ENCODE data around the gene YWHAG.
"Not testable (repeated sequence)": the region's sequence is repeated elsewhere in the genome, so short reads cannot be mapped to it uniquely, and the experiment has no call there.

Gene YWHAG

DNA sequence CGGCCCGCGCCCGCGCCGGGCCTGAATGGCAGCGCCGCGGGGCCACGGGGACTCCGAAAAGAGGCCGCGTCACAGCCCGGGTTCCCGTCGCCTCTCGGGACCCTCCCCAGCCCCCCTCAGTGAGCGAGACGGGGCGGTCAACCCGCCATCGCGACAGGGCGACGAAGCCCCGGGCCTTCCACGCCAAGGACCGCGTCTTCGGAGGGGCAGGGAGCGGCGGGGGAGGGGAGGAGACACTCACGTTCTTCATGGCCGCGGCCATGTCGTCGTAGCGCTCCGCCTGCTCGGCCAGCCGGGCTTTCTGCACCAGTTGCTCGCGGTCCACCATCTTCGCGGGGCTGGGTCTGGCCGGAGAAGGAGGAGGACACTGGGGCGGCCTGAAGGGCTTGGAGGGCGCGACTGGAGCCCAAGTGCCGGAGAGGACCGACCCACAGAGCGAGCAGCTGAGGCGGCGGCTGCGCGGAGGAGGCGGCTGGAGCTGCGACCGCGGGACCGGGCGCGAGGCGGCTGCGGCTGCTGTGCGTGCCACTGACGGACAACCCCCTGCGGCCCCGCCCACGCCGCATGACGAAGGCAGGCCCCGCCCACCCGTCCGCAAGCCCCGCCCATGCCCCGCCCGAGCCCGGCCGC is at the start of gene YWHAG:
Gene YWHAG (minus strand): TSS at position 511 of the 630 bp plus-strand sequence. CDS start 183 bp downstream, at position 328.
- DNase-seq: peak; percentile 72

DNA sequence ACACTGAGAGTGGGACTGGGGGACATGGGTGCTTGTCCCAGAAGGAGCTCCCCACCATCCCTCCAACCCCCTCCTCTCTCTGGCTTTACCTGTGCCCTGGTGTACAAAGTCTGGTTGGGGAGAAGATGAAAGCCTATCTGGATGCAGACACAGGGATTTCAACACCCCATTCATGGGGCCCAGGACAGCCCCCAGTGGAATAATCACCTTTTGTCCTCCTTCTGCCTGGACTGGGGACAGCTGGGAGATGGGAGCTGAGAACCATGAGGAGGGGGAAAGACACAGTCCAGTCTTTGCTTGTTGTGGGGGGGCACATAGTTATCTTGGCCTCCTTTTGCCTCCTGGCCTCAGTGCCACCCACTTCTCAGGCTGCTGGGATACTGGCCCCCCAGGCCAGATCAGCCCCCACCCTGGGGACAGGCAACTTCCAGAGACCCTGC is 49.4 kb upstream of the YWHAG start:
- no peak for DNase-seq

DNA sequence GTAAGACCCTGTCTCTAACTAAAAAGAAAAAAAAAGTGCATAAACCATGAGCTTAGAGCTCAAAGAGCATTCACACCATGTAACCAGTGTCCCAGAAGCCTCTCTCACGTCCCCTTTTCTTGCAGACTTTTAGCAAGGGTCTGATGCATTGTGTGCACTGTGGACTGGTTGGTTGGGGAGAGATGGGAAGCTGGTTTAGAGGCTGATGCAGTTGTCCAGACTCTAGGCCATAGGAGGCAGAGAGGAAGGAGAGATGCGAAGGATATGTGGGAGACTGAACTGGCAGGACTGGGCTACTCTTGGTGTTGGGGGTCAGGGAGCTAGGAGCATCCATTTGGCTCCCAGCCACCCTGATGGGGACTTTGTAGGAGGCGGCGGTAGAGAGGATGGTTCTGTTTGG is 48.9 kb upstream of the YWHAG start:
- DNase-seq: no peak

- no peak for DNase-seq
These were observed 46.9 kb upstream of the YWHAG start for GRCh38 chr7:76405738-76406137.

DNA sequence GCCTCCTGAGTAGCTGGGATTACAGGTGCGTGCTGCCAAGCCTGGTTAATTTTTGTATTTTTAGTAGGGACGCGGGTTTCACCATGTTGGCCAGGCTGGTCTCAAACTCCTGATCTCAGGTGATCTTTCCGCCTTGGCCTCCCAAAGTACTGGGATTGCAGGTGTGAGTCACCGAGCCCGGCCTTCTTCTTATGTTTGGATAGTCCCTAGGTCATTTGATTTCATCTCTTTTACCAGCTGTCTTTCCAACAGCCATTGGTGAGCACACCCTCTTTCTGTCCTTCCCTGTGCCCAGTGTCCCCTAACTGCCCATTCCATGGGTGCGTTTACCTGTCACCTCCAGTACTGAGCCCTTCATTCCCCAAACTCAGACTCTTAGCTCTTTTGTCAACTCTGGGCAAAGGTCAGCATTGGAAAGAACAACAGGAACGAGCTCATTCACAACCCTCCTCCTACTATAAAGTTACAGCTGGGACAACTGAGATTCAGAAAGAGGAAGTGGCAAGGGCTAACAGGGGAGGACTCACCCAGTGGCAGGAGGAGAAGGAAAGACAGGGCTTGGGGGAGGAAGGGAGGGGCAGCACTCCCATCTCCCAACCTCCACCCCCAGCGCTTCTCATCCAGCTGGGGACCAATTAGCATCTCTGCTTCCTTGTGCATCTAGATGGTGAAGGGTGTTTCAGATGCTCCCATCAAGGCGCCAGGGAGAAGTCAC is 45.1 kb upstream of the YWHAG start:
- DNase-seq: no peak

DNA sequence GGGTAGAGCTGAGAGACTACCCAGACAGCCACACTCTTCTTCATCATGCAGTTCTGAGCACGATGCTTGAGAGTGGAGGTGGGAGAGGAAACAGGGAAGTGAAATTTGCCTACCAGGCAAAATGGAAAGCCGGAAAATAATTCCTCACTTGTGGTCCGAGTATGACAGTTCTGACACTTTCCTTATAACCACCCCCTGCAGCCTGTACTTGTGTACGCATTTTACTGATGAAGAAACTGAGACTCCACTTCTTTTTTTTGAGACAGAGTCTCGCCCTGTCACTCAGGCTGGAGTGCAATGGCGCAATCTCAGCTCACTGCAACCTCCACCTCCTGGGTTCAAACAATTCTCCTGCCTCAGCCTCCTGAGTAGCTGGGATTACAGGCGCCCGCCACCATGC is 44.3 kb upstream of the YWHAG start:
- DNase-seq: not testable (repeated sequence)

- no peak for DNase-seq
These were observed 41.5 kb upstream of the YWHAG start for GRCh38 chr7:76400248-76400647.

DNA sequence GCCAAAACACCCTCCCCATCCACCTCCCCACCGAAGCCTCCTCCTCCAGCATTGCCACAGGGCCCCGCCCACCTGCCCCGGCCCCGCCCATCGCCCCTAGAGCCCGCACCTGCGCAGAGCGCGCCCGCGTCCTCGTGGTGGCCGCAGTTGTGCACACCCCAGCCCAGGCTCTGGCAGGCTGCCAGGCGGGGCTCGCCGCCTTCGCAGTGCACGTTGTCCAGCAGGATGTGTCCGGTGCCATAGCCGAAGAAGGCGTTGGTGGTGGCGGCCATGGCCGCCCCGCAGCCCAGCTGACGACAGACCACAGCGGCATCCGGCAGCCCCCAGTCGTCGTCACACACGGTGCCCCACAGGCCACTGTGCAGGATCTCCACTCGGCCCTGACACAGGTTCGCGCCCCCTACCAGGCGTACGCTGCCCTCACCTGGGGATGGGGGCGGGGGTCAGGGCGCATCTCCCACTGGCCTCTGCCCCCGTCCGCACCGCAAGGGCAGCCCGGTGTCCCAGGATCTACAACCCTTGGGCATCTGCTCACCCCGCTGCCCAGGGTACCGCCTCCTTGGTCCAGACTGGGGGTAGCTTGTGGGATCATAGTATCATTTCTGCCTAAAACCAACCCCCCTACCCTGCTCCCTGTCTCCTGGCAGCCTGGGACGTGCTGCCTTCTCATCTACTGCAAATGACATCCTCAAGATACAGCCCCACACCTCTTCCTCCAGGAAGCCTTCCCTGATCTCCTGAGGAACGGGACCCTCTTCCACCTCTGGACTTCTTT is 38.8 kb upstream of the YWHAG start:
- DNase-seq: peak; percentile 61

- DNase-seq: no peak
These were observed 38.1 kb upstream of the YWHAG start for GRCh38 chr7:76396864-76397263.

- DNase-seq: no peak
These were observed 37.4 kb upstream of the YWHAG start for GRCh38 chr7:76395965-76396726.

- not testable (repeated sequence) for DNase-seq
These were observed 36.8 kb upstream of the YWHAG start for GRCh38 chr7:76395605-76395964.

DNA sequence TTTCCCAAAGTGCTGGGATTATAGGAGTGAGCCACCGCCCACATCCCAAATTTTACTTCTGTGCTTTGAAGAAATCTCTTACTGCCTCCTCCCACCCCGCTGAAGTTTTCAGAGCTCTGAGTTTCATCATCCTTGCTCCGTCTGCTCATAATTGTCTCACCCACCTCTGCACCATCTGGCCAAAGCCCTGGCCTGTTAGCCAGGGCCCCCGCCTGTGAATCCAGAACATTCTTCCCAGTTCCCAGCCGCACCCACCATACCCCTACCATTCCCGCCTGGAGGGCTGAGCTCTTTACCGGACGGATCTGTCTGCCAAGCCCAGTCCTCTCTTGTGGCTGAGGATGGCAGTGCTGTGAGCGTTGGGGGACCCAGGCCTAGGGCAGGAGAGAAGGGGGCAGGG is 36.2 kb upstream of the YWHAG start:
- DNase-seq: no peak

DNA sequence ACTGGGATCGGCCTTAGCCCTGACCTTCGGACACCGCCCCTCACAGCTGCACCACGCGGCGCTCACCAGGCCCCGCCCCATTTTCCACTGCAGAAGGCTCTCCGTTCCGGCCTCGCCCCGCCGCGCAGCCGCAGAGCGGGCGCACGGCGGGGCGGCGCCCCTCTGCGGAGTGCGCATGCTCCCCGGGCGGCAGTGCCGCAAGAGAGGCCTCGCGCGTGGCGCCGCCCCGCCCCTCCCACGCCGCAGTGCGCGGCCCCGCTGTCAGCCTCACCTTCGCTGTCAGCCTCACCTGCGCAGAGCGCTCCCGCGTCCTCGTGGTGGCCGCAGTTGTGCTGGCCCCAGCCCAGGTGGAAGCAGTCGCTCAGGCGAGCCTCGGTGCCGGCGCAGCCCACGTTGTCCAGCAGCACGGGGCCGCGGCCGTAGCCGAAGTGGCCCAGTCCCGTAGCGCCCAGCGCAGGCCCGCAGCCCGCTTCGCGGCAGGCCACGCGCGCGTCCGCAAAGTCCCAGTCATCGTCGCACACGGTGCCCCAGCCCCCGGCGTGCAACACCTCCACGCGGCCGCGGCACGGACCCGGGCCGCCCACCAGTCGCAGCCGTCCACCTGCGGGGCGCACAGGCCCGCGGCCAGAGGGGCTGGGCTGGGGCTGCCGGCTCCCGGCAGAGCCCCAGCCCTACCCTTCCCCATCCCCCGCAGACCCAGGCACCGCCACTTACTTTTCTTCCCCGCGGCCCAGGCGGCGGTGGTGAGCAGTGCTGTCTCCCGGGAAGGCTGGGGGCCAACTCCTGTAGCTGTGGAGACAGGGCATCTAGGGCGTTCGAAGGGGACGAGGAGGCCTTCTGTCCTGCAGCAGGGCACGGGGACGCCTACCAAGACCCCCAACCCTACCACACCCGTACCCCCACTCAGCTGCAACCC is 34.6 kb upstream of the YWHAG start:
- DNase-seq: peak; percentile 87

DNA sequence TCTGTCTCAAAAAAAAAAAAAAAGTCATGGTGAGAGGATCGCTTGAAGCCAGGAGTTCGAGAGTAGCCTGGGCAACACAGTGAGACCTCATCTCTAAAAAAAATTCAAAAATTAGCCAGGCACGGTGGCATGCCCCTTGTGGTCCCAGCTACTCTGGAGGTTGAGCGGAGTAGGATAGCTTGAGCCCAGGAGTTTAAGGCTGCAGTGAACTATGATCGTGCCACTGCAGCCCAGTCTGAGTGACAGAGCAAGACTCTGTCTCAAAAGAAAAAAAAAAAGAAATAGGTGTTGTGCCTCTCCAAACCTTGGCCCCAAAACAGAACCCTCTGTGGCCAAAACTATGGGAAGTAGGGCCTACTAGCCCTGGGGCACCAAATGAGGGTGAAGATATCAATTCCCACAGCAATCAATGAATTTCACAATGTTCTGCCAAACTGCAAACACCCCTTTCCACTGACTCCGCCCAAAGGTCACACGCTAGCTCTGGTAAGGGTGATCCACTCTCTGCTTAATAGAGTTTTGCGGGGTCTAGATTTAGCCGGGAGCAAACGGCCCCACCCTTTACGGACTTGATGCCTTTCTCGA is 33.8 kb upstream of the YWHAG start:
- DNase-seq: no peak

DNA sequence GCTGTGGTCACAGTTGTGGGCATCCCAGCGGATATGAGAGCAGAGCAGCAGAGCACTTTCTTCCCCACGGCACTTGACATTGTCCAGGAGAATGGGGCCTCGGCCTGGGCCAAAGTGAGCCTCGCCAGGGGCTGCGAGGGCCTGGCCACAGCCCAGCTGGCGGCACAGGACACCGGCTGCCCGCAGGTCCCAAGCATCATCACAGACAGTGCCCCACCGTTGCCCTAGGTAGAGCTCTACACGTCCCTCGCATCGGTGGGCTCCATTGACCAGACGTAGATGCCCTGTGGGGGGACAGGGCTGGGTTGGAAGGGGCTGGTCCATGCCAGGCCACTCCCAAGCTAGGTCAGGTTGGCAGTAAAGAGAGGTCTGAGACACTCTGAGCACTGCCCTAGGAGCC is 31.3 kb upstream of the YWHAG start:
- no peak for DNase-seq

DNA sequence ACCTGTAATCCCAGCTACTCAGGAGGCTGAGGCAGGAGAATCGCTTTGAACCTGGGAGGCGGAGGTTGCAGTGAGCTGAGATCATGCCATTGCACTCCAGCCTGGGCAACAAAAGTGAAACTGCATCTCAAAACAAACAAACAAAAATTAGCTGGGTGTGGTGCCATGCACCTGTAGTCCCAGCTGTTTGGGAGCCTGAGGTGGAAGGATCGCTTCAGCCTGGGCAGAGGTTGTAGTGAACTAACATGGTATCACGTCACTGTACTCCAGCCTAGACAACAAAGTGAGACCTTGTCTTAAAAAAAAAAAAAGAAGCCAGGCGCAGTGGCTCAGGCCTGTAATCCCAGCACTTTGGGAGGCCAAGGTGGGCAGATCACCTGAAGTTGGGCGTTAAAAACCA is 29.0 kb upstream of the YWHAG start:
- DNase-seq: not testable (repeated sequence)

- DNase-seq: no peak
These were observed 28.0 kb upstream of the YWHAG start for GRCh38 chr7:76386691-76387260.

GRCh38 chr7:76383089-76383944 is 24.5 kb upstream of the YWHAG start:
- no peak for DNase-seq

GRCh38 chr7:76381814-76382213 is 23.0 kb upstream of the YWHAG start:
- no peak for DNase-seq

GRCh38 chr7:76380623-76380966 is 21.8 kb upstream of the YWHAG start:
- DNase-seq: no peak

All from DMS153 (cell line).